Measurements from ENCODE around the gene AKAP7. TPM values are rescaled to one million over a fixed set of nuclear protein-coding genes. Genes with fewer than 3 reads are reported as not detected.

AKAP7 gene
- total RNA-seq, 4 donors from 2014 or later, result 6.2 to 18.7 (median 8.4) TPM

GRCh38 chr6:131285548-131285947 is 150.3 kb downstream of the AKAP7 start:
- Histone ChIP-seq H3K27ac (replicated peaks in 1 of 4) (no peak overlapping the region), H3K4me1 (no peaks in the 10 kb centered on the region), H3K36me3 (peaks cover 0 to 4% (median 0%) of the 10 kb centered on the region in 4 donors), H3K27me3 (no peaks in the 10 kb centered on the region), H3K9me3 (no peaks in the 10 kb centered on the region), H3K4me3 (no peak overlapping the region)
- no peak for DNase-seq (ENCODE audit: extremely low spot score)
- TF ChIP-seq EP300 (IDR thresholded peaks at IDR 0.05) (no peak), CTCF (IDR thresholded peaks at IDR 0.05) (no peak), POLR2AphosphoS5 (IDR thresholded peaks at IDR 0.05) (no peak), POLR2A (IDR thresholded peaks at IDR 0.05; ENCODE audit: low read depth) (no peak)
- intact Hi-C loops (cut with DNase I), result no loop called here
- WGBS, result 67% methylated on average over 1 of the region's 1 CpG

GRCh38 chr6:131286469-131287040 is 151.3 kb downstream of the AKAP7 start:
- DNase-seq (ENCODE audit: extremely low spot score), result no peak
- Histone ChIP-seq H3K27ac (replicated peaks in 1 of 4) (no peak overlapping the region), H3K4me3 (no peak overlapping the region), H3K36me3 (peaks cover 0 to 4% (median 0%) of the 10 kb centered on the region in 4 donors), H3K9me3 (no peaks in the 10 kb centered on the region), H3K27me3 (no peaks in the 10 kb centered on the region), H3K4me1 (no peaks in the 10 kb centered on the region)
- TF ChIP-seq POLR2AphosphoS5 (IDR thresholded peaks at IDR 0.05) (no peak), CTCF (IDR thresholded peaks at IDR 0.05) (no peak), EP300 (IDR thresholded peaks at IDR 0.05) (no peak), POLR2A (IDR thresholded peaks at IDR 0.05; ENCODE audit: low read depth) (no peak)
- intact Hi-C loops (cut with DNase I), result no loop called here
- WGBS, result 90% methylated on average over 2 of the region's 2 CpGs

GRCh38 chr6:131288214-131288613 is 152.9 kb downstream of the AKAP7 start:
- no peaks in the 10 kb centered on the region for H3K27me3 ChIP-seq
- no peaks in the 10 kb centered on the region for H3K4me1 ChIP-seq
- WGBS, result 72% methylated on average over 2 of the region's 2 CpGs
- intact Hi-C loops (cut with DNase I), result no loop called here
- no peak overlapping the region for H3K27ac ChIP-seq (replicated peaks in 1 of 4)
- H3K4me3 ChIP-seq, result no peak overlapping the region
- peaks cover 0 to 4% (median 0%) of the 10 kb centered on the region in 4 donors for H3K36me3 ChIP-seq
- TF ChIP-seq POLR2AphosphoS5 (IDR thresholded peaks at IDR 0.05) (no peak), CTCF (IDR thresholded peaks at IDR 0.05) (no peak), EP300 (IDR thresholded peaks at IDR 0.05) (no peak), POLR2A (IDR thresholded peaks at IDR 0.05; ENCODE audit: low read depth) (no peak)
- H3K9me3 ChIP-seq, result no peaks in the 10 kb centered on the region
- peak; percentile 8 for DNase-seq (ENCODE audit: extremely low spot score)

GRCh38 chr6:131290955-131291354 is 155.7 kb downstream of the AKAP7 start:
- intact Hi-C loops (cut with DNase I), result no loop called here
- no peaks in the 10 kb centered on the region for H3K4me1 ChIP-seq
- DNase-seq (ENCODE audit: extremely low spot score), result no peak
- 95% methylated on average over 4 of the region's 4 CpGs for WGBS
- H3K27ac ChIP-seq (replicated peaks in 1 of 4), result no peak overlapping the region
- no peaks in the 10 kb centered on the region for H3K9me3 ChIP-seq
- H3K27me3 ChIP-seq, result no peaks in the 10 kb centered on the region
- peaks cover 0 to 4% (median 0%) of the 10 kb centered on the region in 4 donors for H3K36me3 ChIP-seq
- no peak overlapping the region for H3K4me3 ChIP-seq
- TF ChIP-seq POLR2A (IDR thresholded peaks at IDR 0.05; ENCODE audit: low read depth) (no peak), POLR2AphosphoS5 (IDR thresholded peaks at IDR 0.05) (no peak), CTCF (IDR thresholded peaks at IDR 0.05) (no peak), EP300 (IDR thresholded peaks at IDR 0.05) (no peak)
